HEK293 (cell line): ENCODE measurements around the gene RABIF.
A peak's percentile ranks its signal among the peaks of the same experiment; 100 is the strongest.

Experiments used
- CTCF ChIA-PET: fragments of 350-600 bp; formaldehyde crosslinking; extraction: SDS; loops from one replicate; lab custom pipeline; 2021; ENCODE audit warnings: antibody characterized with exemption; lab: Yijun Ruan, JAX
- POLR2A ChIA-PET: fragments of 300-600 bp; formaldehyde crosslinking; extraction: SDS; loops from one replicate; lab custom pipeline; 2020; ENCODE audit warnings: antibody characterized with exemption, inconsistent platforms; lab: Yijun Ruan, JAX
- H3K27ac ChIP-seq: fragments of 200-500 bp; sonication (Bioruptor generic); 2 replicates; pipeline ENCODE4 v1.5.1; 2014; ENCODE audit warnings: low read depth, low read length, control low read depth, inconsistent platforms; ENCODE audit errors: extremely low read depth
- H3K36me3 ChIP-seq, 2 experiments: fragments of 200-500 bp in 1 of 2; sonication (Bioruptor generic) in 1 of 2; 1 replicate in 1 of 2; 2 replicates in 1 of 2; pipeline ENCODE4 v1.5.1; 2014 to 2017; ENCODE audit warnings: inconsistent platforms in 2 of 2, low read length in 2 of 2; ENCODE audit not compliant: control insufficient read depth in 2 of 2, insufficient read depth in 1 of 2
- H3K4me1 ChIP-seq: fragments of 200-500 bp; sonication (Bioruptor generic); 2 replicates; pipeline ENCODE4 v1.5.1; 2014; ENCODE audit warnings: mild to moderate bottlenecking, low read length, inconsistent platforms; ENCODE audit not compliant: control insufficient read depth, insufficient read depth
- H3K4me3 ChIP-seq: 2 replicates; pipeline ENCODE4 v1.5.1; 2011; ENCODE audit warnings: low read depth, mild to moderate bottlenecking, control low read depth, low read length, moderate library complexity
- H3K9me3 ChIP-seq: fragments of 200-500 bp; sonication (Bioruptor generic); 2 replicates; pipeline ENCODE4 v1.5.1; 2014; ENCODE audit warnings: low read depth, low read length, inconsistent platforms; ENCODE audit not compliant: control insufficient read depth, insufficient read depth
- INSM2 ChIP-seq: fragments of 450-650 bp; formaldehyde crosslinking; IDR thresholded peaks from 2 replicates; pipeline ENCODE4 v1.5.1; 2016; ENCODE audit warnings: missing biosample characterization, missing genetic modification characterization
- RBAK ChIP-seq: fragments of 450-650 bp; formaldehyde crosslinking; IDR thresholded peaks from 2 replicates; pipeline ENCODE4 v1.5.1; 2016; ENCODE audit warnings: missing biosample characterization, missing genetic modification characterization
- REST ChIP-seq: fragments of 450-650 bp; formaldehyde crosslinking; IDR thresholded peaks from 2 replicates; pipeline ENCODE4 v1.5.1; 2016; ENCODE audit warnings: missing biosample characterization, missing genetic modification characterization
- SETDB1 ChIP-seq: IDR thresholded peaks from one replicate; pipeline ENCODE4 v1.6.1; 2017; ENCODE audit warnings: mild to moderate bottlenecking, low read length, moderate library complexity, mixed read lengths; ENCODE audit not compliant: insufficient read length
- SP2 ChIP-seq: fragments of 450-650 bp; formaldehyde crosslinking; IDR thresholded peaks from 2 replicates; pipeline ENCODE4 v1.5.1; 2016; ENCODE audit warnings: missing biosample characterization, missing genetic modification characterization
- SP7 ChIP-seq: fragments of 450-650 bp; formaldehyde crosslinking; IDR thresholded peaks from 2 replicates; pipeline ENCODE4 v1.5.1; 2016; ENCODE audit warnings: missing biosample characterization, missing genetic modification characterization
- WT1 ChIP-seq: fragments of 450-650 bp; formaldehyde crosslinking; IDR thresholded peaks from 2 replicates; pipeline ENCODE4 v1.5.1; 2016; ENCODE audit warnings: missing biosample characterization, missing genetic modification characterization
- ZBTB11 ChIP-seq: fragments of 450-650 bp; formaldehyde crosslinking; conservative IDR thresholded peaks from 2 replicates; pipeline ENCODE4 v1.5.1; 2016; ENCODE audit warnings: low read depth, missing biosample characterization, missing genetic modification characterization
- ZBTB26 ChIP-seq: fragments of 450-650 bp; formaldehyde crosslinking; optimal IDR thresholded peaks from 2 replicates; pipeline ENCODE3; 2016; ENCODE audit warnings: missing biosample characterization, mild to moderate bottlenecking, missing genetic modification characterization
- ZBTB49 ChIP-seq: fragments of 450-650 bp; formaldehyde crosslinking; IDR thresholded peaks from 2 replicates; pipeline ENCODE4 v1.5.1; 2016; ENCODE audit warnings: missing biosample characterization, missing genetic modification characterization, low read depth
- ZFP69B ChIP-seq: fragments of 450-650 bp; formaldehyde crosslinking; IDR thresholded peaks from 2 replicates; pipeline ENCODE4 v1.5.1; 2016; ENCODE audit warnings: missing biosample characterization, missing genetic modification characterization
- ZNF132 ChIP-seq: fragments of 450-650 bp; formaldehyde crosslinking; IDR thresholded peaks from 2 replicates; pipeline ENCODE4 v1.5.1; 2017; ENCODE audit warnings: missing biosample characterization, missing genetic modification characterization, borderline replicate concordance
- ZNF133 ChIP-seq: fragments of 450-650 bp; formaldehyde crosslinking; IDR thresholded peaks from 2 replicates; pipeline ENCODE4 v1.5.1; 2016; ENCODE audit warnings: missing biosample characterization, missing genetic modification characterization
- ZNF223 ChIP-seq: fragments of 450-650 bp; formaldehyde crosslinking; IDR thresholded peaks from 2 replicates; pipeline ENCODE4 v1.5.1; 2016; ENCODE audit warnings: missing biosample characterization, missing genetic modification characterization
- ZNF423 ChIP-seq: fragments of 450-650 bp; formaldehyde crosslinking; IDR thresholded peaks from 2 replicates; pipeline ENCODE4 v1.5.1; 2016; ENCODE audit warnings: missing biosample characterization, missing genetic modification characterization
- ZNF514 ChIP-seq: fragments of 450-650 bp; formaldehyde crosslinking; IDR thresholded peaks from 2 replicates; pipeline ENCODE4 v1.5.1; 2016; ENCODE audit warnings: missing biosample characterization, missing genetic modification characterization
- ZNF558 ChIP-seq: fragments of 450-650 bp; formaldehyde crosslinking; IDR thresholded peaks from 2 replicates; pipeline ENCODE4 v1.5.1; 2016; ENCODE audit warnings: missing biosample characterization, missing genetic modification characterization
- ZNF571 ChIP-seq: fragments of 450-650 bp; formaldehyde crosslinking; IDR thresholded peaks from 2 replicates; pipeline ENCODE4 v1.5.0; 2017; ENCODE audit warnings: missing biosample characterization, missing genetic modification characterization
- ZSCAN16 ChIP-seq: fragments of 450-650 bp; formaldehyde crosslinking; IDR thresholded peaks from 2 replicates; pipeline ENCODE4 v1.5.1; 2016; ENCODE audit warnings: missing biosample characterization, missing genetic modification characterization
- ZSCAN23 ChIP-seq: fragments of 450-650 bp; formaldehyde crosslinking; IDR thresholded peaks from 2 replicates; pipeline ENCODE4 v1.5.1; 2016; ENCODE audit warnings: missing biosample characterization, missing genetic modification characterization

The RABIF gene

GRCh38 chr1:202935844-202936243, 46.9 kb upstream of the RABIF start:
- H3K36me3 ChIP-seq: peaks cover 0 to 14% of the 10 kb centered on the region in 2 experiments; a peak in 1 of 3 replicates
- no peaks in the 10 kb centered on the region for H3K9me3 ChIP-seq
- H3K27ac ChIP-seq: no peak overlapping the region
- TF ChIP-seq ZFP69B (tag by site-specific recombination) (no peak), ZBTB11 (tag by site-specific recombination) (no peak), ZNF223 (tag by site-specific recombination) (no peak), ZBTB26 (tag by site-specific recombination) (no peak), ZBTB49 (tag by site-specific recombination) (no peak), RBAK (tag by site-specific recombination) (no peak), SP2 (tag by site-specific recombination) (no peak), ZNF514 (tag by site-specific recombination) (no peak), ZSCAN16 (no peak), SP7 (tag by site-specific recombination) (no peak), ZNF132 (tag by site-specific recombination) (no peak), ZSCAN23 (tag by site-specific recombination) (no peak), WT1 (no peak), ZNF423 (tag by site-specific recombination) (no peak), INSM2 (no peak)
- no peak overlapping the region for H3K4me3 ChIP-seq
- POLR2A ChIA-PET: no interaction called here
- CTCF ChIA-PET: no interaction called here
- no peaks in the 10 kb centered on the region for H3K4me1 ChIP-seq

- H3K4me3 ChIP-seq: no peak overlapping the region
- TF ChIP-seq ZNF558 (tag by site-specific recombination) (no peak), REST (tag by site-specific recombination) (peak; percentile 76), SETDB1 (no peak), ZNF571 (tag by site-specific recombination) (no peak), ZNF133 (tag by site-specific recombination) (no peak)
- ChIA-PET POLR2A (no interaction called here), CTCF (no interaction called here)
- no peaks in the 10 kb centered on the region for H3K9me3 ChIP-seq
- no peaks in the 10 kb centered on the region for H3K4me1 ChIP-seq
- no peak overlapping the region for H3K27ac ChIP-seq
- H3K36me3 ChIP-seq: peaks cover 0 to 7% of the 10 kb centered on the region in 2 experiments; a peak in 1 of 3 replicates
These were observed 45.8 kb upstream of the RABIF start for GRCh38 chr1:202934755-202935154.
